ENCODE data around the gene TMEM132A.

The TMEM132A gene

DNA sequence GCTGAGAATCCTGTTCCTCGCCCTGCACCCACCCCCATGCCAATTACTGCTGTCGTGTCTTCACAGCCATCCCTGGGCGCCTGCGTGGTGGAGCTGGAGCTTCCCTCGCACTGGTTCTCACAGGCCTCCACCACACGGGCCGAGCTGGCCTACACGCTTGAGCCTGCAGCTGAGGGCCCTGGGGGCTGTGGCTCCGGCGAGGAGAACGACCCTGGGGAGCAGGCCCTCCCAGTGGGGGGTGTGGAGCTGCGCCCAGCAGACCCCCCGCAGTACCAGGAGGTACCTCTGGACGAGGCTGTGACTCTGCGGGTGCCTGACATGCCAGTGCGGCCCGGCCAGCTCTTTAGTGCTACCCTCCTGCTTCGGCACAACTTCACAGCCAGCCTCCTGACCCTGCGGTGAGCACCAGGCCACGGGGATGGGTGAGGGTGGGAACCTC lies 4.3 kb downstream of the TMEM132A start:
- no peak overlapping the region for H3K4me3 ChIP-seq (ENCODE audit: low read depth, low read length)
- DNase-seq (ENCODE audit: low read depth): no peak
- TF ChIP-seq, protein P1, sequence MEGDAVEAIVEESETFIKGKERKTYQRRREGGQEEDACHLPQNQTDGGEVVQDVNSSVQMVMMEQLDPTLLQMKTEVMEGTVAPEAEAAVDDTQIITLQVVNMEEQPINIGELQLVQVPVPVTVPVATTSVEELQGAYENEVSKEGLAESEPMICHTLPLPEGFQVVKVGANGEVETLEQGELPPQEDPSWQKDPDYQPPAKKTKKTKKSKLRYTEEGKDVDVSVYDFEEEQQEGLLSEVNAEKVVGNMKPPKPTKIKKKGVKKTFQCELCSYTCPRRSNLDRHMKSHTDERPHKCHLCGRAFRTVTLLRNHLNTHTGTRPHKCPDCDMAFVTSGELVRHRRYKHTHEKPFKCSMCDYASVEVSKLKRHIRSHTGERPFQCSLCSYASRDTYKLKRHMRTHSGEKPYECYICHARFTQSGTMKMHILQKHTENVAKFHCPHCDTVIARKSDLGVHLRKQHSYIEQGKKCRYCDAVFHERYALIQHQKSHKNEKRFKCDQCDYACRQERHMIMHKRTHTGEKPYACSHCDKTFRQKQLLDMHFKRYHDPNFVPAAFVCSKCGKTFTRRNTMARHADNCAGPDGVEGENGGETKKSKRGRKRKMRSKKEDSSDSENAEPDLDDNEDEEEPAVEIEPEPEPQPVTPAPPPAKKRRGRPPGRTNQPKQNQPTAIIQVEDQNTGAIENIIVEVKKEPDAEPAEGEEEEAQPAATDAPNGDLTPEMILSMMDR (conservative IDR thresholded peaks at IDR 0.05; ENCODE audit: low read depth, low read length): no peak

DNA sequence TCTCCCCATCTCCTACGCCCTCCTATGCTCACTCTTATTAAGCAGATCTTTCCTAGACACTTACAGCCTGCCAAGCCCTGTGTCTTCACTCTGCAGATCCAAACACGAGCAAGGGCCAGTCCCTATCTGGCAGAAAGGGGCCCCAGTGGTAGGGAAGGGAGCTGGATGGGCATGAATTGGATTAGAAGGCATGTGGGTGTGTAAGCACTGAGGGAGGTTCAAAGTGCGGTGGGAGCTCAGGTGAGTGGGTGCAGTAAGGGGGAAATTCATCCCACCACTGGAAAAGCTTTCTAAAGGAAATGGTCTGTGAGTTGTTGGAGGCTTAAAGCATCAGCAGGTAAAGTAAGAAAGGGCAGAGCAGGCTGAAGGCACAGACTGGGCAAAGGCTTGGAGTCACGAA lies 5.5 kb downstream of the TMEM132A start:
- H3K4me3 ChIP-seq (ENCODE audit: low read depth, low read length): no peak overlapping the region
- no peak for DNase-seq (ENCODE audit: low read depth)
- TF ChIP-seq, protein P1 (conservative IDR thresholded peaks at IDR 0.05; ENCODE audit: low read depth, low read length): no peak

DNA sequence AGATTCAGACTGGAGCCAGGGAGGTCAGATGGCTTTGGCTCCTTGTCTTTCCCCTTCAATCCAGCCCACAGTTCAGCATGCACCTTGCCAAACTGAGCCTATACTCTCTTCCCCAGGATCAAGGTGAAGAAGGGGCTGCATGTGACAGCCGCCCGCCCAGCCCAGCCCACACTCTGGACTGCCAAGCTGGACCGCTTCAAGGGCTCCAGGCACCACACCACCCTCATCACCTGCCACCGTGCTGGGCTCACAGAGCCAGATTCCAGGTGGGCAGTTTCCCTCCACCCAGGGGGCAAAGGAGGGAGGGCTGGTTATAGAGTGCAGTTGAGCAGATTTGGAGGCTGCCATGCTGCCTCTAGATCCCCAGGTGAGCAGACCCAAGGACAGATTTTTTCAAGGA lies 6.1 kb downstream of the TMEM132A start:
- DNase-seq (ENCODE audit: low read depth): no peak
- TF ChIP-seq, protein P1 (conservative IDR thresholded peaks at IDR 0.05; ENCODE audit: low read depth, low read length): no peak
- H3K4me3 ChIP-seq (ENCODE audit: low read depth, low read length): no peak overlapping the region

DNA sequence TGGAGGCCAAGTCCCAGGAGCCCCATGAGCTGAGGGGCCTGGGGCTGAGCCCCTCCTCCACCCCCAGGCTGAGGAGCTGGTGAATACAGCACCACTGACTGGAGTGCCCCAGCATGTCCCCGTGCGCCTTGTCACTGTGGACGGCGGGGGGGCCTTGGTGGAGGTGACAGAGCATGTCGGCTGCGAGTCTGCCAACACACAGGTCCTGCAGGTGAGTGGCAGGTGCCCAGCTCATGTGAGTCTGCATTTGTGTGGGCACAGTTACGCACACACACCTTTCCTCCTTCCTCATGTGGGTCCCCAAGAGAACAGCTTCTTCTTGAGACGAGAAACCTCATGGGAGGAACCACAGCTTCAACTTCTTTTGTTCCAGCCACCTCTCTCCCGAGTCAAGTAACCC lies 7.7 kb downstream of the TMEM132A start:
- no peak overlapping the region for H3K4me3 ChIP-seq (ENCODE audit: low read depth, low read length)
- TF ChIP-seq, protein P1 (conservative IDR thresholded peaks at IDR 0.05; ENCODE audit: low read depth, low read length): no peak
- no peak for DNase-seq (ENCODE audit: low read depth)

DNA sequence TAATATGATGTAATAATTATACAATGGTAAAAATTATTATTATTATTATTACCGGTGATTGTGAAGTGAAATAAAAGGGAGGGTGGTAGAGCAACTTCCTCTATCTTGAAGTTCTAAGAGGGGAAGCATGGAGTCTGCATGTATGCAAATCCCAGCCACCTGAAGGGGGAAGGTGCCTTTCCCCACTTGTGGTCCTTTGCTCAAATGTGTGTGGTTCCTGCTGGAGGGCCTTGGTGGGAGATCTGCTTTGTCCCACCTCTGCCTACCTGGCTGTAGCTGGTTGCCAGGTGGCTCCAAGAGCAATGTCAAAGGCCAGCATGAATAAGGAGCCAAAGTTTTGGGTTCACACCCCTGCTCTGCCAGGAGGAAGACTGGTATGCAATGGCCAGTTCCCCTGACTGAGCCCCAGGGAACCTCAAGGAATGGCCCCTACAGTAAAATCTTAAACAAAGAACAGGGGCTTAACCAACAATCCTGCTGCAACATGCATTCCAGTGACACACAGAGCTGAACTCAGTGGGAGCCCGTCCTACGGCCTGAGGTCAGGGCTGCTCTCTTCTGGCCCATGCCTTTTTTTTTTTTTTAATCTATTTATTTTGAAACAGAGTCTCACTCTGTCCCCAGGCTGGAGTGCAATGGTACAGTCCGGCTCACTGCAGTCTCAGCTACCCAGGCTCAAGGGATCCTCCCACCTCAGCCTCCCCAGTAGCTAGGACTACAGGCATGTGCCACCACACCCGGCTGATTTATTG lies 8.5 kb downstream of the TMEM132A start:
- DNase-seq (ENCODE audit: low read depth): peak; percentile 79
- H3K4me3 ChIP-seq (ENCODE audit: low read depth, low read length): no peak overlapping the region
- TF ChIP-seq, protein P1 (conservative IDR thresholded peaks at IDR 0.05; ENCODE audit: low read depth, low read length): no peak

DNA sequence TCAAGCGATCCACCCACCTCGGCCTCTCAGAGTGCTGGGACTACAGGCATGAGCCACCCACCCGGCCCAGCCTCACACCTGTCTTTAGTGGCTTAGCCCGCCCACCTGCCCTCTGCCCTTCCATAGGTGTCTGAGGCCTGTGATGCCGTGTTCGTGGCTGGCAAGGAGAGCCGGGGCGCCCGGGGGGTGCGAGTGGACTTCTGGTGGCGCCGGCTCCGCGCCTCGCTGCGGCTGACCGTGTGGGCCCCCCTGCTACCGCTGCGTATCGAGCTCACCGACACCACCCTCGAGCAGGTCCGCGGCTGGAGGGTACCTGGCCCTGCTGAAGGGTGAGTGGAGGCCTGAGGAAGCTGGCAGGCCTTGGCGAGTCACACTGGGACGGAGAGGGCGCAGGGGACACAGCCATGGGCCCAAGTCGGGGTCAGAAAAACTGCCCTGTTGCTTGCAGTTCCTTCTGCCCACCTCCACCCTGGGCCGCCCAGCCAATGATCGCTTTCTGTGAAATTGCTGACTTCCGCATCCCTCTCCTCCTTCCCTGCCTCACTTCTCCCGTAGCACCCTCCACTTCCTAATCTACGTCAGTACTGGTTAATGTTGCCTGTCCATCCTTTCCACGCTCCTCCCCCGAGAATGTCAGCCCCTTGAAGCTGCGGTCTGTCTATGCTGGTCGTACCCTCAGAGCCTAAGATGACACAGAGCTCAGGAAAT lies 9.3 kb downstream of the TMEM132A start:
- DNase-seq (ENCODE audit: low read depth): no peak
- H3K4me3 ChIP-seq (ENCODE audit: low read depth, low read length): no peak overlapping the region
- TF ChIP-seq, protein P1 (conservative IDR thresholded peaks at IDR 0.05; ENCODE audit: low read depth, low read length): no peak

Data from choroid plexus epithelial cell (primary cell).